Cardiac fibroblast (primary cell): ENCODE results near the gene SPRY4.

Source experiments
- DNase-seq, 2 donors: peaks; one replicate each; pipeline versions ENCODE4 v3.0.0 to v3.0.0-alpha.2; 2010; ENCODE audit warnings: low read depth in 2 of 2
- H3K4me3 ChIP-seq, 2 donors: replicated peaks in 1 of 2; 1 replicate in 1 of 2; 2 replicates in 1 of 2; pipeline ENCODE4 v1.5.1; 2011; ENCODE audit warnings: low read depth in 2 of 2, low read length in 2 of 2, mild to moderate bottlenecking in 2 of 2, moderate library complexity in 1 of 2
- CTCF ChIP-seq: IDR thresholded peaks from one replicate; pipeline ENCODE4 v1.5.1; 2011; ENCODE audit warnings: low read depth, mild to moderate bottlenecking, low read length, inconsistent platforms

SPRY4 gene

GRCh38 chr5:142311725-142312124, 13.1 kb downstream of the SPRY4 start:
- no peak overlapping the region for H3K4me3 ChIP-seq
- DNase-seq: no peak
- TF ChIP-seq CTCF: no peak

- H3K4me3 ChIP-seq: no peak overlapping the region
- TF ChIP-seq CTCF: no peak
Measured at GRCh38 chr5:142310803-142311202, 14.0 kb downstream of the SPRY4 start.

GRCh38 chr5:142309747-142310318, 15.0 kb downstream of the SPRY4 start:
- no peak for TF ChIP-seq CTCF
- no peak overlapping the region for H3K4me3 ChIP-seq
- DNase-seq: no peak

More at GRCh38 chr5:142310803-142311202, 14.0 kb downstream of the SPRY4 start:
- DNase-seq: no peak

GRCh38 chr5:142308358-142308757, 16.5 kb downstream of the SPRY4 start:
- no peak overlapping the region for H3K4me3 ChIP-seq
- TF ChIP-seq CTCF: no peak
- no peak for DNase-seq

GRCh38 chr5:142307146-142307890, 17.5 kb downstream of the SPRY4 start:
- TF ChIP-seq CTCF: no peak
- no peak overlapping the region for H3K4me3 ChIP-seq
- DNase-seq: no peak

- H3K4me3 ChIP-seq: no peak overlapping the region
- no peak for DNase-seq
- no peak for TF ChIP-seq CTCF
Measured at GRCh38 chr5:142306077-142306502, 18.7 kb downstream of the SPRY4 start.

GRCh38 chr5:142305211-142305610, 19.6 kb downstream of the SPRY4 start:
- H3K4me3 ChIP-seq: no peak overlapping the region
- no peak for TF ChIP-seq CTCF
- DNase-seq: no peak
